Measurements from ENCODE around the gene TRIM8. TPM values are rescaled to one million over a fixed set of nuclear protein-coding genes. Genes with fewer than 3 reads are reported as not detected.

The TRIM8 gene
- total and polyA plus RNA-seq, 2 of the 8 experiments (the other 6 are each of a cell fraction or from before 2014, with no cell fraction given) = 24.9 to 38.8 TPM

- DNase-seq (ENCODE audit: low read depth in 1 of 2, low spot score in 2 of 2) = no peak
- Histone ChIP-seq H3K14ac (ENCODE audit: insufficient read length) (no peak overlapping the region), H2BK5ac (ENCODE audit: low read depth, low read length) (peak overlapping the region; percentile 84; the same call in 1 of the 2 replicates), H4K8ac (ENCODE audit: extremely low read depth, insufficient read depth, low read length) (no peak overlapping the region; the same call in 1 of the 2 replicates), H3K4me2 (ENCODE audit: insufficient read depth in 1 of 2, low read depth in 2 of 2, low read length in 2 of 2) (peak overlapping the region; percentile 51 to 60), H4K5ac (ENCODE audit: insufficient read length, low read depth, low read length) (peak overlapping the region; percentile 82), H2BK120ac (replicated peaks; ENCODE audit: low read depth, low read length) (no peak overlapping the region), H2BK12ac (ENCODE audit: low read depth, low read length) (peak overlapping the region; percentile 62; the same call in 1 of the 2 replicates), H3K23ac (ENCODE audit: insufficient read length) (no peak overlapping the region), H3K9me3 (ENCODE audit: insufficient read depth in 2 of 2, low read depth in 1 of 2, low read length in 1 of 2) (no peaks in the 10 kb centered on the region), H2AK5ac (ENCODE audit: low read depth, low read length) (peak overlapping the region; percentile 91; the same call in 1 of the 2 replicates), H3K4me1 (replicated peaks in 1 of 4; ENCODE audit: control insufficient read depth in 3 of 4, insufficient read depth in 4 of 4, low read length in 3 of 4) (peaks cover 6 to 54% (median 43%) of the 10 kb centered on the region in 4 experiments), H3K23me2 (ENCODE audit: low read depth, low read length) (peaks cover 16% of the 10 kb centered on the region; the same call in 1 of the 2 replicates), H3K27ac (ENCODE audit: low read depth, low read length) (peak overlapping the region; percentile 60), H3K36me3 (ENCODE audit: control insufficient read depth in 2 of 4, insufficient read depth in 4 of 4, low read length in 3 of 4) (peaks cover under 1 to 4% (median 2%) of the 10 kb centered on the region in 4 experiments; a peak in 4 of 8 replicates), H3K79me2 (ENCODE audit: control insufficient read depth in 1 of 2, insufficient read depth in 2 of 2, low read length in 2 of 2) (peaks cover 0 to 86% of the 10 kb centered on the region in 2 experiments; a peak in 2 of 4 replicates), H4K20me1 (replicated peaks in 1 of 2; ENCODE audit: control insufficient read depth in 1 of 2, insufficient read depth in 2 of 2, low read length in 2 of 2) (peaks cover 20 to 28% of the 10 kb centered on the region in 2 experiments), H3K4me3 (ENCODE audit: extremely low read depth in 1 of 4, insufficient read depth in 2 of 4, low read depth in 3 of 4, low read length in 4 of 4) (peak overlapping the region in 2 of 4 experiments; percentile 14 to 38; a peak in 2 of 8 replicates), H2BK15ac (ENCODE audit: low read length) (peak overlapping the region; percentile 98), H3K9ac (replicated peaks in 1 of 4; ENCODE audit: extremely low read depth in 1 of 4, low read depth in 3 of 4, low read length in 3 of 4) (peak overlapping the region in 2 of 4 experiments; percentile 0 to 56; a peak in 2 of 7 replicates), H3K56ac (replicated peaks; ENCODE audit: insufficient read length, low read depth, low read length) (peak overlapping the region; percentile 54), H4K91ac (replicated peaks; ENCODE audit: insufficient read length, low read length) (peak overlapping the region; percentile 86), H2AFZ (ENCODE audit: low read length) (no peak overlapping the region), H2BK20ac (ENCODE audit: low read length) (peak overlapping the region; percentile 67), H3K27me3 (replicated peaks in 1 of 4; ENCODE audit: control insufficient read depth in 3 of 4, extremely low read depth in 1 of 4, insufficient read depth in 3 of 4, low read length in 3 of 4) (no peaks in the 10 kb centered on the region), H3K4ac (replicated peaks; ENCODE audit: insufficient read length, low read depth, low read length) (peak overlapping the region; percentile 79), H3K79me1 (ENCODE audit: low read depth, low read length) (peaks cover 35% of the 10 kb centered on the region), H3K18ac (ENCODE audit: extremely low read depth, low read length) (peak overlapping the region; percentile 71)
- POLR2A ChIA-PET (ENCODE audit: partially characterized antibody) = interaction anchor here (0.7 to 5.1 kb wide), 11 partner anchors 8 to 65 kb away, joined by 3 to 39 read pairs (median 5); partner anchors contain the start of genes ARL3 and SFXN2
- TF ChIP-seq TBP (IDR thresholded peaks at IDR 0.05; ENCODE audit: low read depth, low read length) (no peak), SIN3A (conservative IDR thresholded peaks at IDR 0.05 in 1 of 2, IDR thresholded peaks at IDR 0.05 in 1 of 2; ENCODE audit: low read depth in 1 of 2, low read length in 2 of 2) (0 out of 4 replicates have a peak, but pooled peaks of 1 of the 2 experiments have one; percentile 53), ZNF274 (IDR thresholded peaks at IDR 0.05; ENCODE audit: borderline replicate concordance, extremely low read depth, low read length) (no peak), KDM1A (IDR thresholded peaks at IDR 0.05; ENCODE audit: borderline replicate concordance, low read length) (no peak), HDAC6 (IDR thresholded peaks at IDR 0.05; ENCODE audit: low read depth, low read length) (no peak)
- FAIRE-seq = no peak
- CTCF ChIA-PET (ENCODE audit: partially characterized antibody) = interaction anchor here (0.6 to 13.0 kb wide), 15 partner anchors 11 to 94 kb away, joined by 3 to 145 read pairs (median 5); no protein-coding TSS in a partner anchor
- 87% methylated on average over 11 of the region's 12 CpGs; no CpG with 5 or more reads in 1 of the 2 experiments for WGBS, 2 experiments (ENCODE audit: extremely low coverage in 1 of 2, insufficient coverage in 1 of 2, insufficient read length in 1 of 2, insufficient replicate concordance in 2 of 2, low coverage in 1 of 2, low lambda C conversion rate in 2 of 2, missing lambda C conversion rate in 1 of 2)
Observed at GRCh38 chr10:102649797-102650654, 5.7 kb downstream of the TRIM8 start.
